Ectodermal cell (in vitro differentiated cells): ENCODE results near the gene TAF15. TPM values are rescaled to one million over a fixed set of nuclear protein-coding genes. Genes with fewer than 3 reads are reported as not detected.

Experiments used
- H3K27ac ChIP-seq: 2 replicates; pipeline ENCODE4 v1.7.0; 2013; ENCODE audit warnings: mild to moderate bottlenecking, low read depth, low read length; ENCODE audit not compliant: insufficient read depth, poor library complexity, severe bottlenecking
- H3K27me3 ChIP-seq: 2 replicates; pipeline ENCODE4 v1.7.0; 2013; ENCODE audit warnings: mild to moderate bottlenecking, low read length; ENCODE audit not compliant: insufficient read depth, control insufficient read depth, poor library complexity, severe bottlenecking
- H3K36me3 ChIP-seq: one replicate; pipeline ENCODE4 v1.7.0; 2013; ENCODE audit warnings: low read length; ENCODE audit not compliant: control insufficient read depth, insufficient read depth
- H3K4me1 ChIP-seq: one replicate; pipeline ENCODE4 v1.7.0; 2013; ENCODE audit warnings: low read length; ENCODE audit not compliant: control insufficient read depth, insufficient read depth
- H3K4me3 ChIP-seq: 2 replicates; pipeline ENCODE4 v1.7.0; 2013; ENCODE audit warnings: low read depth, low read length, control low read depth; ENCODE audit not compliant: insufficient read depth
- H3K9me3 ChIP-seq: 2 replicates; pipeline ENCODE4 v1.7.0; 2013; ENCODE audit warnings: mild to moderate bottlenecking, low read length, moderate library complexity; ENCODE audit not compliant: control insufficient read depth
- WGBS, 2 experiments: methylation state at CpG; one replicate each; pipeline ENCODE4 v1.1.7; 2013; ENCODE audit warnings: missing lambda C conversion rate in 2 of 2; 5-methylcytosine and 5-hydroxymethylcytosine counted together
- polyA plus RNA-seq, 4 experiments: library from polyadenylated mRNA; stranded (reverse); fragments of 50-300 nt; gene quantifications; one replicate each; pipeline ENCODE4 v1.2.3, GENCODE V29; 2013

The TAF15 gene
- 373 TPM for polyA plus RNA-seq (2013, experiment 1 of 4)
- 425 TPM for polyA plus RNA-seq (2013, experiment 2 of 4)
- polyA plus RNA-seq (2013, experiment 3 of 4), result 275 TPM
- polyA plus RNA-seq (2013, experiment 4 of 4), result 312 TPM

DNA sequence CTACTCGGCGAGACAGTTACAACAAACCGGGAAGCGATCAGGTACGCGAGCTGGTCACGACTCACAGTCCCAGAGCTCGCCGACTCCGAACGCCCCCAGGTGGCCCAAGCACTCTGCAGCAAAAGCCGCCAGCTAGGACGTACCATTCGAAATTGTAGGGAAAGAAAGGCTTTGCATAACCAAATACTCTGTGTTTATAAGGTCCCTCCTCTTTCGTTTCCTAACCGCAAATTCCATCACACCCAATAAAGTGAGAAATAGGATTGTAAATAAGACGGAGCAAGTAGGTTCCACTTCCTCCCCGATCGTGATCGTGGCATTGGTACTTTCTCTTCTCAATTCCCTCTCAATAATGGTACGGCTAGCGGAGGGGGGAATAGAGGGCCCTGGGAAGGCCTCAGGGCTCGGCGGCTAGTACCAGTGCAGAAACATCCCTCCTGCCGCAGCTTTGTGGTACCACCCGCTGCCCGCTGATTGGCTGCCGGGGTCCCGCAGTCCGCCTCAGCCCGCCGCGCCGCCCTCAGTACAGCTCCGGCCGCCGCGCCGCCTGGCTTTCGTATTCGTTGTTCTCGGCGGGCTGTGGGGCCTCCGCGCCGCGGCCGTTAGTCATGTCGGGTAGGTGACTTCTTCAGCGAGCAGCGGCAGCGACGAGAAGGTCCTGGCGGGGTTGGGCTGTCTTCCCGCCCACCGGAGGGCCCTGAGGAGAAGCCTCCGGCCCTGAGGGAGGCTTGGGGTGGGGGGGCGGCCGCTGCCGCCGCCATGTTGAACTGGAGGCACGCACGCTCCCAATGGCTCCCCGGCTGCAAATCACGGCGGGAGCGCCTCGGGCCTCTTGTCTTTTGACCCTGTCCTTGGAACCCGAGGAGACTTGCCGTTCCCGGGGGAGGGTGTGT is at the start of gene TAF15:
TAF15 (plus strand) TSS at position 523 of the 893 bp plus-strand sequence; CDS start at position 609, 86 bp downstream.
- peak within 1 kb of the TSS; percentile 93 for H3K27ac ChIP-seq
- H3K4me3 ChIP-seq, result peak within 1 kb of the TSS; percentile 92
- peaks cover 4% of the 10 kb centered on the region for H3K4me1 ChIP-seq
- H3K36me3 ChIP-seq, result no peaks in the 10 kb centered on the region
- H3K27me3 ChIP-seq, result no peaks in the 10 kb centered on the region
- H3K9me3 ChIP-seq, result no peaks in the 10 kb centered on the region
- WGBS, 2 experiments, result 0% methylated on average over 69 to 70 of the region's 71 CpGs

DNA sequence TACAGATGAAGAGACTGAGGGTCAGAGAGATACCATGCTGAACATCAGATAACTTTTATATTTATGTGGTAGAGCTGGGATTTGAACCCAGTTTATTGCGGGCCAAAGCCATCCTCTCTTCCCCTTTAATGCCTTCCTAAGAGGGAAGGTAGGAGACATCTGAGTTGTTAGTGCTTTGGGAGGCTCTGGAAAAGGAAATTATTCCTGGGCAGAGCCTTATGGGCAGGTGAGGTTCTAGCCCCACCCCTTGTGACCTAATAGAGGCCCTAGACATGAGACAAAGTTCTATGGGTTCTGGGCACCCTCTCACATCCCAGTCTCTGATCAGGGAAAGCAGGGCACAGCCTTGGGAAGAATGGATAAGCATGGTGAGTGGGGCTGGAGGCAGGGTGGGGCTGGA is 48.7 kb upstream of the TAF15 start, which contains the start of gene C17orf50:
C17orf50 (plus strand) TSS at position 301 of the 400 bp plus-strand sequence; CDS start at position 356, 55 bp downstream.
- Histone ChIP-seq H3K9me3 (no peaks in the 10 kb centered on the region), H3K36me3 (no peaks in the 10 kb centered on the region), H3K4me1 (peaks cover 7% of the 10 kb centered on the region), H3K4me3 (no peak within 1 kb of the TSS), H3K27me3 (no peaks in the 10 kb centered on the region), H3K27ac (no peak within 1 kb of the TSS)
- 80 to 93% methylated on average over 1 of the region's 1 CpG for WGBS, 2 experiments

DNA sequence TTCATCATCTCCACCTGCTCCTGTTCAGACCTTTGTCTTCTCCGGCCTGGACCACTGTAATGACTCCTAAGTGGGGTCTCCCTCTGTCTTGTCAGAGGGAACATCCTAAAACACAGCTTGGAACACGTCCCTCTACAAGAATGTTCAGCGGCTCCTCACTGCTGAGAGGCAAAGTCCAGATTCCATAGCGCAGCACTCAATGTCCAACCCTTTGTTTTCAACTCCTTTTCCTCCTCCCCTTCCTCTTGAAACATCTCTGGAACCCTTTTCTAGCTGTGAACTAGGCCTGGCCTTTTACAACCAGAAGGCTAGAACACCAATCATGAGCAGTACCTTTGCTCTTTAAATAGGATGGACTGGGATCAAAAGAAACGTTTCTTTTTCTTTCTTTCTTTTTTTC is 47.7 kb upstream of the TAF15 start:
- WGBS, 2 experiments, result 93% methylated on average over 5 of the region's 5 CpGs
- Histone ChIP-seq H3K27me3 (no peaks in the 10 kb centered on the region), H3K4me3 (no peak overlapping the region), H3K36me3 (no peaks in the 10 kb centered on the region), H3K27ac (no peak overlapping the region), H3K9me3 (no peaks in the 10 kb centered on the region), H3K4me1 (peaks cover 18% of the 10 kb centered on the region)

DNA sequence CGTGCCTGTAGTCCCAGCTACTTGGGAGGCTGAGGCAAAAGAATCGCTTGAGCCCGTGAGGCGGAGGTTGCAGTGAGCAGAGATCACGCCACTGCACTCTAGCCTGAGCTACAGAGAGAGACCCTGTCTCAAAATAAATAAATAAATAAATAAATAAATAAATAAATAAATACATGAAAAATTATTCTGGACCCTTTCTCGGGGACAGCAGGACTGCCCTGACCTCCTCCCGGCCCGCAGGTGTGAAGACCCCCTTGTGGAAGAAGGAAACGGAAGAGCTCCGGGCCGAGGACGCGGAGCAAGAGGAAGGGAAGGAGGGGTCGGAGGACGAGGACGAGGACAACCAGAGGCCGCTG is 45.5 kb upstream of the TAF15 start:
- WGBS, 2 experiments, result 39 to 40% methylated on average over 17 of the region's 17 CpGs
- H3K4me3 ChIP-seq, result no peak overlapping the region

DNA sequence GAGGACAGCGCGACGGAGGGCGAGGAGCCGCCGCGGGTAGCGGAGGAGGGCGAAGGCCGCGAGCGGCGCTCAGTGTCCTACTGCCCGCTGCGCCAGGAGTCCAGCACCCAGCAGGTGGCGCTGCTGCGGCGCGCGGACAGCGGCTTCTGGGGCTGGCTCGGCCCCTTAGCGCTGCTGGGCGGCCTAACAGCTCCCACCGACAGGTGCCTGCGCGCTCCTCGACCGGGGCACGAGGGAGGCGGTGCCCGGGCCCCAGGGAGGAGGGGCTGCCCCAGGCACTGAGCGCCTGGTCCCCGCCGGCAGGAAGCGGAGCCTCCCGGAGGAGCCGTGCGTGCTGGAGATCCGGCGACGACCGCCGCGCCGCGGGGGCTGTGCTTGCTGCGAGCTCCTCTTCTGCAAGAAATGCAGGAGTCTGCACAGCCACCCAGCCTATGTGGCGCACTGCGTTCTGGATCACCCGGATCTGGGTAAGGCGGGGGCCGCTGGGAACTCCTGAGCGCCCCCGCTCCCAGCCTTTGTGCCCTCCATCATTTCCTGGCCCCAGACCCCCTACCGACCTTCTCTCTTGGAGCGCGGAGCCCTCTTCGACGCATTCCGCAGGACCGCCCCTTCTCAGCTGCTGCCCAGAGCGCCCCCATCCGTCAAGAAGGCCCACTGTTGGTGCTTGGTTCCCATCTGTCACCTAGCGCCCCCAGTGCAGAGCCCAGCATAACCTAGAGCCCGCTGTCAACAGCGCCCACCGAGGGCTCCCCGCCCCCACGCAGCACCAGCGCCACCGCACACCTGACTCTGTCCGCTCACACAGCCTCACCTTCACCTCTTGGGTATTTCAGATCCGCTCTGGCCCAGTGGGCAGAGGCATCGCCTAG is 44.9 kb upstream of the TAF15 start:
- H3K27me3 ChIP-seq, result no peaks in the 10 kb centered on the region
- peak overlapping the region; percentile 34 for H3K4me3 ChIP-seq
- no peaks in the 10 kb centered on the region for H3K36me3 ChIP-seq
- 8% methylated on average over 75 of the region's 75 CpGs for WGBS, 2 experiments
- H3K4me1 ChIP-seq, result peaks cover 21% of the 10 kb centered on the region
- H3K27ac ChIP-seq, result peak overlapping the region; percentile 5
- H3K9me3 ChIP-seq, result no peaks in the 10 kb centered on the region

More for the DNA sequence above, 45.5 kb upstream of the TAF15 start:
- H3K27ac ChIP-seq, result no peak overlapping the region
- H3K27me3 ChIP-seq, result no peaks in the 10 kb centered on the region
- H3K4me1 ChIP-seq, result peaks cover 21% of the 10 kb centered on the region
- H3K9me3 ChIP-seq, result no peaks in the 10 kb centered on the region
- H3K36me3 ChIP-seq, result no peaks in the 10 kb centered on the region

DNA sequence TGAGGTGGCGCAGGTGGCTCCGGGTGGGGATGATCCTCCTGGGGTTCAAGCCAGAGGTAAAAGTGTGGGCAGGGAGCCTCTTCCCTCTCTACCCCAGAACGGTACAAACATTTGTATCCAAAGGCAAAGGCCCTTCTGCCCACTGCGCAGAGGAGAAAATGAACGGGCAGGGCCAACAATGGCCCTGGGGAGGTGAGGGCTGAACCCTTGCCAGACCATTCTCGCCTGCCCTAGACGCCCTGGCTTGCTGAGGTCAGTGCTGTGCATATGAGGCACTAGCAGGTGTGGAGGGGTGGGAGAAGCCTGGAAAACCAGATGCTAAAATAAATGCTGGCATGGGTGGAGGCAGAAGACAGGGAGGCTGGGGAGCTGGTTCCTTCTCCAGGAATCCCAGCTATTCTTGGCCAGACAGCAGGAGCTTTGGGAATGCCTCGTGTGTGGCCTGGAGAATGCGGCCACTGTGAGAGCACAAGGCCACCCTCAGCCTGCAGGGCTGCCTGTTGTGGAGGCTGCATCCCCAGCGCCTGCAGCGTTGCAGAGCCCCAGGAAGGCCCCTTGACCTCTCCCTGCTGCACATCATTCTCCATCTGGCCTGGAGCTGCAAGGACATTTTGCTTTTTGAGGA is 44.1 kb upstream of the TAF15 start:
- Histone ChIP-seq H3K27ac (peak overlapping the region; percentile 78), H3K36me3 (no peaks in the 10 kb centered on the region), H3K4me3 (no peak overlapping the region), H3K4me1 (peaks cover 21% of the 10 kb centered on the region), H3K9me3 (no peaks in the 10 kb centered on the region), H3K27me3 (no peaks in the 10 kb centered on the region)
- WGBS, 2 experiments, result 79 to 84% methylated on average over 11 of the region's 11 CpGs

DNA sequence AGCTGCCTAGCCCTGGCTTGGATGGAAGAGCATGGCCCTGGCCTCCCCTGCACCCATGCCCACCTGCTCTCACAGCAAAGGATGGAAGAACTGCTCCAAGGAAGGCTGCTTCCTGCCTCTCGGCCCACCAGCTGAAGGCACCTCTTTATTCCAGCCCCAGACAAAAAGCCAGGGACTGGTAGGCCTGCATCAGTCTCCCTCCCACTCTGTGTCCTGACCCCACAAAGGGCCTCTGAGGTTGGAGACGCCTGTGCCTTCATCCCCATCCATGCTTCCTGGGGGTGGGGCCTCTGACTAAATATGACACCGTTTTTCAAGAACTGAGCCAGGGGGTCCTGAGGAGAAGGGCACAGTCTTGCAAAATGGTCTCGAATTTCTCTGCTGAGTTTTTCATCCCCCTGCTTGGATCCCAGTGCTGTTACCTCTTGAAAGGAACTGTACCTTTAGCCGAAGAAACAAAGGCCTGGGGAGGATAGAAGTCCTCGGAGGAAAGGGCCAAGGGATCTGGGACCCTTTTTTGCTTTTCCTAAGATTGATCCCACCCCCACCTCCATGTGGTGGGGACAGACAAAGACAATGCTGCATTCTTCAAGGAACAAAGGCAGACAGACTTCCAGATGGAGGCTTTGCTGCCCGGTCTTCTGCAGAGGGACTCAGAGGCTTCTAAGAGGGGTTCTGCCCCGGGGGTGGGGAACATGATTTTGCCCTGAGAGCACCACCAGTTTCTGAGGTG is 43.4 kb upstream of the TAF15 start:
- no peaks in the 10 kb centered on the region for H3K9me3 ChIP-seq
- no peaks in the 10 kb centered on the region for H3K27me3 ChIP-seq
- H3K4me3 ChIP-seq, result no peak overlapping the region
- H3K36me3 ChIP-seq, result no peaks in the 10 kb centered on the region
- WGBS, 2 experiments, result 45 to 48% methylated on average over 8 of the region's 8 CpGs
- peaks cover 21% of the 10 kb centered on the region for H3K4me1 ChIP-seq
- peak overlapping the region; percentile 78 for H3K27ac ChIP-seq

DNA sequence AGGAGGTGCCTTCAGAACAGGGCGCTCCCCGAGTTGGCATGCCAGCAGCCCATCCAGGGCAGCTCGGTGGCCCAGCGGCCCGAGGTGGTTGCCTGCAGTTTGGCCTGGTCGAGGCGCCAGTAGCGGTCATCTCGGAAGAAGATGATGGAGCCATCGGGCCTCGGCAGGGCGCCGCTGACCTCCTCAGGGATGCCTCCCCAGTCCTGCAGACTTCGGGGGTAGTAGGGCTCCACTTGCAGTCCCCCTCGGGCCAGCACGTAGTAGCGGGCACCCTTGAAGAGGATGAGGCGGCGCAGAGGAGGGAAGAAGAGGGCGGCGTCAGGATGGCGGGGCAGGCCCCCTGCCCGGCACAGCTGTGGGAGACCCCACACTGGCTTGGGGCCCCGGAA is 42.8 kb upstream of the TAF15 start:
- peaks cover 21% of the 10 kb centered on the region for H3K4me1 ChIP-seq
- H3K36me3 ChIP-seq, result no peaks in the 10 kb centered on the region
- no peaks in the 10 kb centered on the region for H3K9me3 ChIP-seq
- H3K27me3 ChIP-seq, result no peaks in the 10 kb centered on the region
- no peak overlapping the region for H3K4me3 ChIP-seq
- whole genome bisulfite sequencing, 2 experiments, result 94 to 96% methylated on average over 24 of the region's 24 CpGs
- peak overlapping the region; percentile 78 for H3K27ac ChIP-seq

DNA sequence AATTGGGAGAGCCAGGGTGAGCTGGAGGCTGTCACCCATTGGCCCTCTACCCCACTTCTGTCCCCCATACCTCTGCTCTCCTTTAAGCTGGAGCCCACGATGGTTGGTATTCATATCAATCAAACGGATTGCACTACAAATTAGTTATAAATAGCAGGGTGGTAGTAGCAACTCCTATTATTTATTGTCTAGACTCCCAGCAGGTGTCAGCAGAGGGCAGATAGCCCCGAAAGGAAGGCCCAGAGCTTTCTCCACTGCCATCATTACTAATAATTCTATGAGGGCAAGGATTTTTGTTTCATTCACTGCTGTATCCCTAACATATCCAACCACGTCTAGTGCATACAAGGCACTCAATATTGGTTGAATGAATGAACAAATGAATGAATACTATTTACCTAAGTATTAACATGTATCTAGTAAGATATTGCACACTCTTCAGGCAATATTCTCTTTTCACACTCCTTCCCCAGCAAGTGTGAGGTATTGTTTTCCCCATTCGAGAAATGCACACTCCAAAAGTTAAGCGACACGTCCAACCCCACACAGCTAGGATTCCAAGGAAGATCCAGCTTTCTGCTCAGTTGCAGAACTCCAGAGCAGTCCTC is 42.3 kb upstream of the TAF15 start:
- no peaks in the 10 kb centered on the region for H3K36me3 ChIP-seq
- peaks cover 25% of the 10 kb centered on the region for H3K4me1 ChIP-seq
- WGBS, 2 experiments, result 90 to 92% methylated on average over 5 to 7 of the region's 7 CpGs
- H3K4me3 ChIP-seq, result no peak overlapping the region
- no peaks in the 10 kb centered on the region for H3K27me3 ChIP-seq
- no peaks in the 10 kb centered on the region for H3K9me3 ChIP-seq
- H3K27ac ChIP-seq, result no peak overlapping the region
